Measurements from ENCODE around the gene HIF1A. TPM values are rescaled to one million over a fixed set of nuclear protein-coding genes. Genes with fewer than 3 reads are reported as not detected.
A peak's percentile ranks its signal among the peaks of the same experiment; 100 is the strongest.

The HIF1A gene
- total and polyA plus RNA-seq, 2 of the 13 experiments (the other 11 are each of a cell fraction or from before 2014, with no cell fraction given): 41.0 to 126 TPM

DNA sequence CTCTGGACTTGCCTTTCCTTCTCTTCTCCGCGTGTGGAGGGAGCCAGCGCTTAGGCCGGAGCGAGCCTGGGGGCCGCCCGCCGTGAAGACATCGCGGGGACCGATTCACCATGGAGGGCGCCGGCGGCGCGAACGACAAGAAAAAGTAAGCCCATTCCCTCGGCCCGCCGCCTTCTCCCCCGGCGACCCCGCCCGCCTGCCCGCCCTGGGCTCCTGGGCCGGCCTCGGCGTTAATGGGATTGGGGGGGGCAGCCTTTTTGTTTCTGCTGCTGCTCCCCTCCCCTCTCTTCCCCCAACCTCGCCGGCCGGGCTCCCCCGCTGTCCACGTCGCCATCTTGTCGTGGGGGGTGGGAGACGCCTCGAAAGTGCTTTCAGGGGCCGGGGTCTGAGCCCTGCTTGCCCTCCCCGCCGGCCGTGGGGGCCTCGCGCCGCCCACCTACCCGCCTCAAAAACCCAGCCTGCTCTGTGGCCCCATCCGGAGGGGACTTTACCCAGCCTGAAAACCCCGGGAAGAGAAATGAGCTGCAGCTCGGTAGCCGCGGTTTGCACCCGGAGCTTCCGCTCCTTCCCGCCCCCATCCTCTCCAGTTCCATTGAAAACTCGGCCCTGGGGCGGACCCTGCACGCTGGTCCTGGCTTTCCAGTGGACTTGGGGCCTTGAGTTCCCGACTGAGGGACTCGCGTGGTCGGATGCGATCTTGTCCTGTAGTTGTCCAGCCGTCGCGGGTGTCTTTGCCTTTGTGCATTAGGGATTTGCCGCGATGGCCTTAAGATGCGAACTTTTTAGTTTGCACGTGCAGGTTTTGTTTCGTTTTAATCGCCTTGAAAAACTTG, 598 bp downstream of the HIF1A start (continued):
- TF ChIP-seq, protein P1, sequence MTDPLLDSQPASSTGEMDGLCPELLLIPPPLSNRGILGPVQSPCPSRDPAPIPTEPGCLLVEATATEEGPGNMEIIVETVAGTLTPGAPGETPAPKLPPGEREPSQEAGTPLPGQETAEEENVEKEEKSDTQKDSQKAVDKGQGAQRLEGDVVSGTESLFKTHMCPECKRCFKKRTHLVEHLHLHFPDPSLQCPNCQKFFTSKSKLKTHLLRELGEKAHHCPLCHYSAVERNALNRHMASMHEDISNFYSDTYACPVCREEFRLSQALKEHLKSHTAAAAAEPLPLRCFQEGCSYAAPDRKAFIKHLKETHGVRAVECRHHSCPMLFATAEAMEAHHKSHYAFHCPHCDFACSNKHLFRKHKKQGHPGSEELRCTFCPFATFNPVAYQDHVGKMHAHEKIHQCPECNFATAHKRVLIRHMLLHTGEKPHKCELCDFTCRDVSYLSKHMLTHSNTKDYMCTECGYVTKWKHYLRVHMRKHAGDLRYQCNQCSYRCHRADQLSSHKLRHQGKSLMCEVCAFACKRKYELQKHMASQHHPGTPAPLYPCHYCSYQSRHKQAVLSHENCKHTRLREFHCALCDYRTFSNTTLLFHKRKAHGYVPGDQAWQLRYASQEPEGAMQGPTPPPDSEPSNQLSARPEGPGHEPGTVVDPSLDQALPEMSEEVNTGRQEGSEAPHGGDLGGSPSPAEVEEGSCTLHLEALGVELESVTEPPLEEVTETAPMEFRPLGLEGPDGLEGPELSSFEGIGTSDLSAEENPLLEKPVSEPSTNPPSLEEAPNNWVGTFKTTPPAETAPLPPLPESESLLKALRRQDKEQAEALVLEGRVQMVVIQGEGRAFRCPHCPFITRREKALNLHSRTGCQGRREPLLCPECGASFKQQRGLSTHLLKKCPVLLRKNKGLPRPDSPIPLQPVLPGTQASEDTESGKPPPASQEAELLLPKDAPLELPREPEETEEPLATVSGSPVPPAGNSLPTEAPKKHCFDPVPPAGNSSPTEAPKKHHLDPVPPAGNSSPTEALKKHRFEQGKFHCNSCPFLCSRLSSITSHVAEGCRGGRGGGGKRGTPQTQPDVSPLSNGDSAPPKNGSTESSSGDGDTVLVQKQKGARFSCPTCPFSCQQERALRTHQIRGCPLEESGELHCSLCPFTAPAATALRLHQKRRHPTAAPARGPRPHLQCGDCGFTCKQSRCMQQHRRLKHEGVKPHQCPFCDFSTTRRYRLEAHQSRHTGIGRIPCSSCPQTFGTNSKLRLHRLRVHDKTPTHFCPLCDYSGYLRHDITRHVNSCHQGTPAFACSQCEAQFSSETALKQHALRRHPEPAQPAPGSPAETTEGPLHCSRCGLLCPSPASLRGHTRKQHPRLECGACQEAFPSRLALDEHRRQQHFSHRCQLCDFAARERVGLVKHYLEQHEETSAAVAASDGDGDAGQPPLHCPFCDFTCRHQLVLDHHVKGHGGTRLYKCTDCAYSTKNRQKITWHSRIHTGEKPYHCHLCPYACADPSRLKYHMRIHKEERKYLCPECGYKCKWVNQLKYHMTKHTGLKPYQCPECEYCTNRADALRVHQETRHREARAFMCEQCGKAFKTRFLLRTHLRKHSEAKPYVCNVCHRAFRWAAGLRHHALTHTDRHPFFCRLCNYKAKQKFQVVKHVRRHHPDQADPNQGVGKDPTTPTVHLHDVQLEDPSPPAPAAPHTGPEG (CRISPR knock-in tag; IDR thresholded peaks at IDR 0.05): no peak; the same call in 1 of the 2 replicates
- TF ChIP-seq ZNF44 (CRISPR knock-in tag; IDR thresholded peaks at IDR 0.05): no peak
- TF ChIP-seq, protein P2, sequence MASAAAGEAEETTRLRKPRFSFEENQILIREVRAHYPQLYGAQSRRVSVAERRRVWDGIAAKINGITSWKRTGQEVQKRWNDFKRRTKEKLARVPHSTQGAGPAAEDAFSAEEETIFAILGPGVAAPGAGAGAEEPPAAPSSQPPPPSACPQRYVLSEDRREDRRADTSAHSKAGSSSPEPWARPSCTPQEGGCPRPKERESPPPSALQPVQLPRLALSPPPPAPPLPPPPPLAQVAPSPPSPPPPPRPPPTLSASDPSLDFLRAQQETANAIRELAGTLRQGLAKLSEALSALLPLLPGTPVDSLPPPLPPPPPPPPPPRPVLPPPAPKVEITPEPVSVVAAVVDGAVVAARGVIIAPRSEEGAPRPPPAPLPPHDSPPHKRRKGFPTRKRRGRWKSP (CRISPR knock-in tag; IDR thresholded peaks at IDR 0.05): 0 out of 2 replicates have a peak, but pooled peaks have one; percentile 9
- TF ChIP-seq SALL2 (CRISPR knock-in tag; IDR thresholded peaks at IDR 0.05): peak; percentile 29; the same call in 1 of the 2 replicates
- TF ChIP-seq CENPT (CRISPR knock-in tag; IDR thresholded peaks at IDR 0.05; ENCODE audit: low read depth): no peak
- no peak for TF ChIP-seq NR2F2 (IDR thresholded peaks at IDR 0.05; ENCODE audit: borderline replicate concordance, low read depth)
- no peak for TF ChIP-seq NCOA5 (CRISPR knock-in tag; IDR thresholded peaks at IDR 0.05)
- 0 out of 2 replicates have a peak, but pooled peaks have one; percentile 11 for TF ChIP-seq IRX3 (CRISPR knock-in tag; IDR thresholded peaks at IDR 0.05; ENCODE audit: borderline replicate concordance, low read depth)
- TF ChIP-seq, protein P3, sequence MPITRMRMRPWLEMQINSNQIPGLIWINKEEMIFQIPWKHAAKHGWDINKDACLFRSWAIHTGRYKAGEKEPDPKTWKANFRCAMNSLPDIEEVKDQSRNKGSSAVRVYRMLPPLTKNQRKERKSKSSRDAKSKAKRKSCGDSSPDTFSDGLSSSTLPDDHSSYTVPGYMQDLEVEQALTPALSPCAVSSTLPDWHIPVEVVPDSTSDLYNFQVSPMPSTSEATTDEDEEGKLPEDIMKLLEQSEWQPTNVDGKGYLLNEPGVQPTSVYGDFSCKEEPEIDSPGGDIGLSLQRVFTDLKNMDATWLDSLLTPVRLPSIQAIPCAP (CRISPR knock-in tag; IDR thresholded peaks at IDR 0.05; ENCODE audit: low read depth): no peak
- TF ChIP-seq, protein P4, sequence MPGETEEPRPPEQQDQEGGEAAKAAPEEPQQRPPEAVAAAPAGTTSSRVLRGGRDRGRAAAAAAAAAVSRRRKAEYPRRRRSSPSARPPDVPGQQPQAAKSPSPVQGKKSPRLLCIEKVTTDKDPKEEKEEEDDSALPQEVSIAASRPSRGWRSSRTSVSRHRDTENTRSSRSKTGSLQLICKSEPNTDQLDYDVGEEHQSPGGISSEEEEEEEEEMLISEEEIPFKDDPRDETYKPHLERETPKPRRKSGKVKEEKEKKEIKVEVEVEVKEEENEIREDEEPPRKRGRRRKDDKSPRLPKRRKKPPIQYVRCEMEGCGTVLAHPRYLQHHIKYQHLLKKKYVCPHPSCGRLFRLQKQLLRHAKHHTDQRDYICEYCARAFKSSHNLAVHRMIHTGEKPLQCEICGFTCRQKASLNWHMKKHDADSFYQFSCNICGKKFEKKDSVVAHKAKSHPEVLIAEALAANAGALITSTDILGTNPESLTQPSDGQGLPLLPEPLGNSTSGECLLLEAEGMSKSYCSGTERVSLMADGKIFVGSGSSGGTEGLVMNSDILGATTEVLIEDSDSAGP (CRISPR knock-in tag; IDR thresholded peaks at IDR 0.05; ENCODE audit: borderline replicate concordance): 0 out of 2 replicates have a peak, but pooled peaks have one; percentile 6
- TF ChIP-seq, protein P5, sequence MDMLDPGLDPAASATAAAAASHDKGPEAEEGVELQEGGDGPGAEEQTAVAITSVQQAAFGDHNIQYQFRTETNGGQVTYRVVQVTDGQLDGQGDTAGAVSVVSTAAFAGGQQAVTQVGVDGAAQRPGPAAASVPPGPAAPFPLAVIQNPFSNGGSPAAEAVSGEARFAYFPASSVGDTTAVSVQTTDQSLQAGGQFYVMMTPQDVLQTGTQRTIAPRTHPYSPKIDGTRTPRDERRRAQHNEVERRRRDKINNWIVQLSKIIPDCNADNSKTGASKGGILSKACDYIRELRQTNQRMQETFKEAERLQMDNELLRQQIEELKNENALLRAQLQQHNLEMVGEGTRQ (IDR thresholded peaks at IDR 0.05; ENCODE audit: low read depth, low read length): no peak
- TF ChIP-seq, protein P5 (CRISPR knock-in tag; IDR thresholded peaks at IDR 0.05; ENCODE audit: borderline replicate concordance): no peak
- TF ChIP-seq ZNF547 (CRISPR knock-in tag; IDR thresholded peaks at IDR 0.05): no peak
- TF ChIP-seq ZNF484 (CRISPR knock-in tag; IDR thresholded peaks at IDR 0.05; ENCODE audit: borderline replicate concordance, low read depth): 0 out of 2 replicates have a peak, but pooled peaks have one; percentile 20
- no peak for TF ChIP-seq ZNF143 (CRISPR knock-in tag; IDR thresholded peaks at IDR 0.05)
- peak; percentile 66 for TF ChIP-seq HNRNPK (IDR thresholded peaks at IDR 0.05; ENCODE audit: low read depth, low read length, poor library complexity, severe bottlenecking)

Measured in HepG2 (cell line).